Measurements from ENCODE around the gene AP3M1. TPM values are rescaled to one million over a fixed set of nuclear protein-coding genes. Genes with fewer than 3 reads are reported as not detected.

Gene AP3M1, protein sequence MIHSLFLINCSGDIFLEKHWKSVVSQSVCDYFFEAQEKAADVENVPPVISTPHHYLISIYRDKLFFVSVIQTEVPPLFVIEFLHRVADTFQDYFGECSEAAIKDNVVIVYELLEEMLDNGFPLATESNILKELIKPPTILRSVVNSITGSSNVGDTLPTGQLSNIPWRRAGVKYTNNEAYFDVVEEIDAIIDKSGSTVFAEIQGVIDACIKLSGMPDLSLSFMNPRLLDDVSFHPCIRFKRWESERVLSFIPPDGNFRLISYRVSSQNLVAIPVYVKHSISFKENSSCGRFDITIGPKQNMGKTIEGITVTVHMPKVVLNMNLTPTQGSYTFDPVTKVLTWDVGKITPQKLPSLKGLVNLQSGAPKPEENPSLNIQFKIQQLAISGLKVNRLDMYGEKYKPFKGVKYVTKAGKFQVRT
- total RNA-seq: 27.1 and 50.6 TPM in 2 replicates

DNA sequence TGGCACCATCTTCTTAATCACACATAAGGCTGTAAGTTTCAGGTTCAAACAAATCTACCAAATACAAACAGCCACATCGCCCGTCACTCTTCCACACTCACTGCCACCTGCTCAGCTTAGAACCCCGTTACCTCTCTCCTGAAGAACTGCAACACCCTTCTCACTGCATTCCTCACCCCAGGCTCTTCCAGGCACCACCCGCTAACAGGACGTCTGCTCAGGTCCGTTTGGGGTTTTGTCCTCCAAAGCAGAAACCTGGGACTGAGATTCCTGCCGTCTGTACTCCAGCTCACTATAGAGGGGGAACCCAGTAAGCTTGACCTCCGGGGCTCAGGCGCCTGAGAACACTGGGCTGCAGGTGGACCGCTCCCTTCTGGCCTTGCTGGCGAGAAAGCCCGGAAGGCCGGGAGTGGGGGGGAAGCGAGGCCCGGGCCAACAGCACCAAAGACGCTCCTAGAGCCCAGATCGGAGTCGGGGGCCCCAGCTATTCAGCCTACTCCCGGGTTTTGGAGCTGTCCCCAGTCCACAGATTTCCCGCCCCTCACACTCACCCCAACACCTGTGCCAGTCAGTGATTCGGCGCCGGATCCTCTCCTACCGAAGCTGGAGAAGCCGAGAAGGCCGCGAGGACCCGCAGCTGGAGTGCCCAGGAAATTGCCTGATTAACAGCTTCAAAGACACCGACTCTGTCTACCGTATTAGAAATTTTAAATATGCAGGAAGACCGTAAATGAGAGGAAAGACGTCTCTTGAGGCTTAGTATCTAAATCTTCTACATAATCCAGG, at the start of gene AP3M1:
Gene AP3M1, minus strand, starts transcription at position 625 of the 786 bp plus-strand sequence. CDS start 12,449 bp downstream, outside the sequence.

DNA sequence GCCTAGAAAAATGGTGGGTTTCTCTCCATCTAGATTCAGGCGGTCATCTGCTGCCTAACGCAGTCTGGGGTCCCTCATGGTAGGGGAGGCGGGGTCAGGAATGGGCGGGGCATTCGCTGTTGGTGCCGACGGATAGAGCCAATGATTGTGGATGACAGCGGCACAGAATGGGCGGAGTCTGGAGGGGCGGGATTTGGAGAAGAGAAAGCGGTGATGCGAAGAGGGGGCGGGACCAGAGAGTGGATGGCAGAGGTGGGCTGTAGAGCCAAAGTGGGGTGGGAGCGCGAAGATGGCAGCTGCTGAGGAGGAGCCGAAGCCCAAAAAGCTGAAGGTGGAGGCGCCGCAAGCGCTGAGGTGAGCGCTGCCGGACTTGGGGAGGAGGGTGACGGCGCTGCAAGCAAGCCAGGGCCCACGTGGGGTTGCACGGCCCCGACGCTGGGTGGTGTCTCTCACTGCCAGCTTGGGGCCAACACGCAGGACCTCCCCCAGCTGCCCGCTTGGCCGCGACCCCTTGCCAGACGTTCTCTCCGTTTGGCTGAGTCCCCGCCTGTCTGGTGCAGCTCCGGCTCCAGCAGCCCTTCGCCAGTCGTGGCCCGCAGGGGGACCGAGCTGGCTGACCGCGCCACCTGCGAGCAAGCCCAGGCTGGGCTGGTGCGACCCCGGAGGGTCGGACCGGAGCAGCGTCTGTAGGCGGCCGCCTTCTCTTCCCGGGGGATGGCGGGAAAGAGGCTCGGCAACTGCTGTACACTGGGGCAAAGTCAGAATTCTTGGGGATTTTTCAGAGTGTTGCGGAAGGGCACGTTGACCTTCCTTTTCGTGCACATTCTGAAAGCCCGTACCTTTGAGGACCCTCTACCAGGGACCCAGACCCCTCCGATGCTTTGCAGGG, 606 bp upstream of the AP3M1 start, which contains the start of gene ADK:
Gene ADK, plus strand, starts transcription at position 232 of the 889 bp plus-strand sequence. Its CDS starts 58 bp downstream, at position 290.

Other genes starting within 250 kb of the AP3M1 start
- gene PLAU, start 239.7 kb downstream of the AP3M1 start, total RNA-seq: 2.7 and 7.0 TPM in 2 replicates
- gene VCL, start 152.7 kb downstream of the AP3M1 start, total RNA-seq: 68.3 and 157 TPM in 2 replicates
- 56.1 and 93.8 TPM in 2 replicates for gene ADK, start 393 bp upstream of the AP3M1 start, total RNA-seq

Data from placental epithelial cell (primary cell).